22Rv1 (cell line): ENCODE data around the gene BAHCC1.

Source experiments
- CTCF ChIP-seq: fragments of 450-650 bp; IDR thresholded peaks from 2 replicates; pipeline ENCODE4 v1.5.1; 2017; ENCODE audit warnings: mild to moderate bottlenecking
- ZFX ChIP-seq: fragments of 450-650 bp; IDR thresholded peaks from 2 replicates; pipeline ENCODE4 v1.6.1; 2017; ENCODE audit warnings: antibody characterized with exemption, borderline replicate concordance

- TF ChIP-seq CTCF (no peak), ZFX (no peak)
These were observed 116.7 kb downstream of the BAHCC1 start for GRCh38 chr17:81511804-81512561.
